T-helper 1 cell (primary cell): ENCODE data around the gene SMNDC1.

Source experiments
- DNase-seq, 5 donors: peaks; one replicate each; pipeline ENCODE4 v3.0.0-alpha.2; 2012 to 2020

SMNDC1 gene

GRCh38 chr10:110326351-110327032 lies 21.8 kb upstream of the SMNDC1 start:
- no peak for DNase-seq

- no peak for DNase-seq
Observed at GRCh38 chr10:110324805-110325280, 20.1 kb upstream of the SMNDC1 start.

GRCh38 chr10:110324201-110324804 lies 19.6 kb upstream of the SMNDC1 start:
- DNase-seq, result no peak

- DNase-seq, result no peak
Observed at GRCh38 chr10:110323503-110323902, 18.8 kb upstream of the SMNDC1 start.

DNA sequence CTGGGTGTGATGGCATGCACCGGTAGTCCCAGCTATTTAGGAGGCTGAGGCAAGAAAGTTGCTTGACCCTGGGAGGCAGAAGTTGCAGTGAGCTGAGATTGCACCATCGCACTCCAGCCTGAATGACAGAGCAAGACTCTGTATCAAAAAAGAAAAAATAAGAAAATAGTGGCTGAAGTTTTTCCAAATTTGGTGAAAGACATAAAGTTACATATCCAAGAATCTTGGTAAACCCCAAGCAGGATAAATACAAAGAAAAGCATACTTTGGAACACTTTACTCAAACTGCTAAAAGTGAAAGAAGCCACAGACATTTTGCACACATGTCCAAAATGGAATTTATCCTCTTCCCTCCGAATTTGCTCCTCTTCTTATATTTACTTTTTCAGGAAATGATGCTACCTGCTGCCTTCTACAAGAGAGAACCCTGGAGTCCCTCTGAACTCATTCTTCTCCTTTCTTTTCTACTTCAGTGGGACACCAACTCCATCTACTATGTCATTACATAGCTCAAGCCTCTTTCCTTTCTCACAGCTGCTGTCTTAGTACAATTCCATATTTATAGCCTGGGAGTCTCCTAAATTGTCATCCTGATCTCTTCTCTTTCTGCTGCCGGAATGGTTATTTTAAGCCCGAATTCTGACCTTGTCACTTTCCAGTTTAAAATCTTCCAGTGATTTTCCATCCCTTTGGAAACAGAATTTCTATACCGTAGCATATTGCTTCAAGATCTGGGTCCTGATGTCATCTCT lies 17.3 kb upstream of the SMNDC1 start:
- no peak for DNase-seq

DNA sequence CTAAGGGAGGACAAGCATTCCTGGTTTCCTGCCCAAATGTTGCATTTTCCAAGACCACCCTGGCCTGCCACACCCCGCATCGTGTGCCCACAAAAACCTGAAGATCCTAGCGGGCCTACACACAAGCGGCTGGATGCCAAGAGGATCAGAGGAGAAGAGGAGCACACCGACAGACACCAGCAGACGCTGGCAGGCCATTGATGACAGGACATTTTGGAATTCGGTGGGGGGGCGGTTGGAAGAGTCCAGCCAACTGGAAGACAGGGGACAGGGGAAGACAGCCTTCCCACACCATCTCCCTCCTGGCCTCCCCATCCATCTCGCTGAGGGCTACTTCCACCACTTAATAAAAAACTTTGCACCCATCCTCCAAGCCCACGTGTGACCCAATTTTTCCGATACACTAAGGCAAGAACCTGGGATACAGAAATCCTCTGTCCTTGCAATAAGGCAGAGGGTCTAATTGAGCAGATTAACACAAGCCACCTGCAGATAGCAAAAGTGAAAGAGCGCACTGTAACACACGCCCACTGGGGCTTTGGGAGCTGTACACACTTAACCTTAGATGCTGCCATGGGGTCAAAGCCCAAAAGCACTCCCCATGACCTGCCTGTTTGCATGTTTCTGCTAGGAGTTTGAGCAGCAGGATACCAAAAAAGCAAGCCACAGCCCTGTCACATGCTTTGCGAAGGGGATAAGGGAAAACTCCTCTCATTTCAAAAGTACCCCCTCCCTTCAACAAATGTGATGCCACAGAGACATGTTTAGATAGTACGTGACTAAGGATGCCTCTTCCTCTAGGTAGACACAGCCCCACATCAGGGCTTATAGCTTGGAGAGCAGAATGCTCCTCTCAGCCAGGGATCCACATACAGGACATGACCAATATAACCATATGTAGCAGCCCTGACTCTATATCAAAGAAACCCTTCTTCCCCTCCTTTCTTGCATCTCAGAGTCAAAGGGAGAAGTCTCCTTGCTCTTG lies 13.4 kb upstream of the SMNDC1 start:
- no peak for DNase-seq

DNA sequence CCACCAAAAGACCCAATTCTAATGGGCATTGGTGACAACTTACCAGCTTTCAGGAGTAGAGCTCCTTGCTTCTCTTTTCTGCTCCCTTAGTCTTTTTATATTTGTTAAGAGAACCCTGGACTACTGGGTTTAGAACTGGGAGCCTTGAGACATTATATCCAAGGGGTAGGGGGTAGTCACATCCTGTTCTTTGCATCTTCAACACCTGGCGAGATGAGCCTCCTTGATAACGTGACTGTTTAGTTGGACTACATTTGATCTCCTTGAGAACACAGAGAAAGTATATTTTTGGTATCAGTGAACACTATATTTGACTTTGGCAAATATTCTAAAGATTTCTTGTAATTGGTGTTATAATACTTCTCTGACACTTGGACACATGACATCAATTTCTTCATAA lies 9.0 kb upstream of the SMNDC1 start:
- DNase-seq, result no peak

GRCh38 chr10:110312206-110312605 lies 7.5 kb upstream of the SMNDC1 start:
- DNase-seq, result no peak

DNA sequence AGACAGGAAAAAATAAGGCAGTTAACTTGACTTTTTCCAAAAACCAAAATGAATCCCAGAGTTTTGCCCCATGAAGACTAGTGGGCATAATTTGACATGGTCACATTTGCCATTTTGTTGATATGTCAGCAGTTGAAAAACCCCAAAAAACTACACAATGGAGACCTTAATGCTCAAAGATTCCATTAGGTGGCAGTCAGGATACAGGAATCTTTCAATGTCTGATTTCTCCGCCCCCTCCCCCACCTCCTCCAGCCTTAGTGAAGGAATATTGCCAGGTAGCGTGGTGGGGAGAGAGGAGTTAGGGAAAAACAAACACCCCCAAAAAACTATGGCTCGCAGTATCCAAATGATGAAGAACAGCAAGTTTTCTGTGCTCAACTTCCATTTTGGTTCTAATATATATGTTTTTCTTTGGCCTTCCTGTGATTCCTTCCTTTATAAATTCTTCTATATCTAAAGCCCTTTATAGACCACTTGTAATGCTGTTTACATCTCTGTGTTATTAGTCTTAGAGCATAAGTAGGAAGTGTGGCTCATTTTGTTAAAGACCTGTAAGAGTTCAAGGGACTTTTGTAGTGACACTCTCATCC lies 6.7 kb upstream of the SMNDC1 start:
- DNase-seq, result peak in 3 of 5 donors; percentile 10 to 52 (median 28)

- no peak for DNase-seq
Observed at GRCh38 chr10:110310741-110311140, 6.0 kb upstream of the SMNDC1 start.

DNA sequence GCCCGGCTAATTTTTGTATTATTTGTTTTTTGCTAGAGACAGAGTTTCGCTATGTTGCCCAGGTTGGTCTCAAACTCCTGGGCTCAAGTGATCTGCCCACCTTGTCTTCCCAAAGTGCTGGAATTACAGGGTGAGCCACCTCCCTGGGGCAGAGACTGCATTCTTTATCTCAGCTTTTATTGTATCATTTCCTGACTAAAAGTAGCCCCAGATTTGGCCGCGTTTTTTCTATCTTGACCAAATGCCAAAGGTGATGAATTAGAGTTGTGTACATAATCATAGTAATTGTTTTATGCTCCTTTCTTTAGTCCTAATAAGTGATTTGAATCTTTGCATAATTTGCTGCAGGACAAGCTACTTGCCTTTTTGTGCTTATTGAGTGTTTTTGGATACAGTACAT lies 3.1 kb upstream of the SMNDC1 start:
- no peak for DNase-seq

DNA sequence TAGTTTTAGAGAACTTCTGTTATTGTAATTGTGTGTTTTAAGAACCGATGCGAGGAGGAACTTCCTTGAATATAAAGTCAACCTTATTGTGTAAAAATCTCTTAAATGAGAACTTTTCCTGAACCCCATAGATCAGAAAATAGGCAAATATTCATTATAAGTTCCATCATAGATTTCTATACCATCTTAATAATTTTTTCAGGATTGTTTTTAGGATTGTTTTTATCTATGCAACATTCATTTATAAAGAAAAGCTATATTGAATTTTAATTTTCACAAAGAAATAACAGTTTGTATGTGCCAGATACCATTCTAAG lies 1.7 kb upstream of the SMNDC1 start:
- DNase-seq, result no peak

- peak in 4 of 5 donors; percentile 25 to 84 (median 40) for DNase-seq
Observed at GRCh38 chr10:110305767-110306451, 1.2 kb upstream of the SMNDC1 start.

DNA sequence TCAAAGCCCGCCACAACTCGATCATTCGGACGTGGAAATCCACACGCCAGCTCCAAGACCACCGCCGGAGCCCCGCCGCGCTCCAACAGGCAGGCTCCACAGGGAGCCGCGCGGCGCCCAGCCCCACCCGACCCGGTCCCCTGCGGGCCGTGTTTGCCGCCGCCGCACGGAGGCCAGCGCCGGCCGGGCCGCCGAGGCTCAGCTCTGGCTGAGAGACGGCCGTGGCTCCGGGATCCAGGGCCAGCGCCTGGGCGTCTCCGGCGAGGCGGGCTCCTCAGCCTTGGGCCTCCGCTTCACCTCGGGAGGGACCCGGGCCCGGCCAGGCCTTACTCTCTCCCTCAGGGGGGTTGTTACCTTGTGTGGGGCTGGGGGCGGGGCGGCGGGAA lies 333 bp downstream of the SMNDC1 start:
- no peak for DNase-seq

- DNase-seq, result no peak
Observed at GRCh38 chr10:110303681-110304080, 1.0 kb downstream of the SMNDC1 start.

DNA sequence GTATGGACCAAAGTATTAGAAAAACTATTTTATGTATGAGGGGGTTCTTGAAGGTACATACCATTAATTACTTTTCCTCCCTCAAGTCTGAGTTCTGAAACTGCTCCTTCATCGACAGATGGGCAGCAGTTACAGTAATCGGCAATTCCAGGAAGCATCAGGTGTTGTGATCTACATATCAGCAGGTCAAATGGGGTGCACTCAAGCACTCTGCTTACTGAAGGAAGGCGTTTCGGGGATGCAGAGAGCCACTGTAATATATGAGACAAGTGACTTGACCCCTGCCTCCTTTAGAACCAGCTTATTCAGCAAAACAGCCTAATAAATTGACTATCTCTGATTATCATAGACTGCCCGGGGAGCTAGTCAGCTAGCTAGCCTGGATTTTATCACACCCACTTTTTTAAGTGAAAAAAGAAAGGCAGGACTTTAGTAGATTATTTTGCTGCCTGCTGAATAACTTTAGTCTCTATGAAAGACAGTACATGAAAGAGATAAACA lies 4.2 kb downstream of the SMNDC1 start:
- no peak for DNase-seq

GRCh38 chr10:110296966-110297365 lies 7.8 kb downstream of the SMNDC1 start:
- no peak for DNase-seq

- no peak for DNase-seq
Observed at GRCh38 chr10:110286841-110287240, 17.9 kb downstream of the SMNDC1 start.

GRCh38 chr10:110285501-110285900 lies 19.2 kb downstream of the SMNDC1 start:
- DNase-seq, result no peak

- DNase-seq, result no peak
Observed at GRCh38 chr10:110284262-110284661, 20.5 kb downstream of the SMNDC1 start.

DNA sequence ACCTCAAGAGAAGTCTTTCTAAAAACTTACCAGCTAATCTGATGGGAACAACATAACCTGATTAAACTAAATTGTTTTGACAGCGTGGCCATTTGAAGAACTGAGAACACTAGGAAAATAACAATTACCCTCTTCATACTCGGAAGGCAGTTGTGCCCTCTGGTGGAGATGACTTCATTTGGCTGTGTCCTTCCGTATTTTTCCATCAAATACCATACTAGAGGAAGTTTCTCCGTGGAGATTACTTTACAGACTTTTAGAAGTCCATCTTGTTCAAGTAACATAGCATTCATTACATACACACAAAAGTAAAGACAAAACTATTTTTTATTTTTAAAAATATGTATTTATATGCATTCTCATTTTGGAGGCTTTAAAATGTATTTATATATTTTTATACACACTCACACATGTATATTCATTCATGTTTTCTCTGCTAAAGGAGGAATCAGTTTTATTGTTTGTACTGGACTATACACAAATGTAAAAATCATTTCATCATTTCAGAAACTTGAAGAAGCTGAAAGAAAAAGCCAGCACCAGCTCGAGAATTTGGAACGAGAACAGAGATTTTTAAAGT lies 25.2 kb downstream of the SMNDC1 start:
- DNase-seq, result peak; percentile 9 to 44 (median 30)
